HG02885 (cell line): ENCODE measurements around the gene EPN3.

Experiments
- ATAC-seq: cut with Tn5 transposase; IDR thresholded peaks from one replicate; pipeline ENCODE4 v1.9.1; 2021; ENCODE audit warnings: mild to moderate bottlenecking; ENCODE audit not compliant: unreplicated experiment, poor library complexity

The EPN3 gene

GRCh38 chr17:50533185-50533584 is 650 bp downstream of the EPN3 start:
- ATAC-seq = no peak

GRCh38 chr17:50533720-50534148 is 1.2 kb downstream of the EPN3 start:
- ATAC-seq = no peak

- no peak for ATAC-seq
These were observed 1.9 kb downstream of the EPN3 start for GRCh38 chr17:50534222-50534978.

- no peak for ATAC-seq
These were observed 2.4 kb downstream of the EPN3 start for GRCh38 chr17:50534979-50535326.

GRCh38 chr17:50535407-50535806 is 2.9 kb downstream of the EPN3 start:
- no peak for ATAC-seq

- ATAC-seq = no peak
These were observed 4.4 kb downstream of the EPN3 start for GRCh38 chr17:50536683-50537646.

GRCh38 chr17:50537721-50538548 is 5.4 kb downstream of the EPN3 start:
- no peak for ATAC-seq

- ATAC-seq = no peak
These were observed 6.2 kb downstream of the EPN3 start for GRCh38 chr17:50538549-50539410.

GRCh38 chr17:50539762-50540559 is 7.4 kb downstream of the EPN3 start:
- no peak for ATAC-seq

GRCh38 chr17:50540560-50541401 is 8.2 kb downstream of the EPN3 start:
- no peak for ATAC-seq

- no peak for ATAC-seq
These were observed 8.8 kb downstream of the EPN3 start for GRCh38 chr17:50541402-50541715.

GRCh38 chr17:50541716-50542688 is 9.5 kb downstream of the EPN3 start:
- peak; percentile 80 for ATAC-seq

GRCh38 chr17:50542795-50543774 is 10.6 kb downstream of the EPN3 start:
- no peak for ATAC-seq

GRCh38 chr17:50544516-50544915 is 12.0 kb downstream of the EPN3 start:
- no peak for ATAC-seq

- no peak for ATAC-seq
These were observed 12.8 kb downstream of the EPN3 start for GRCh38 chr17:50545311-50545710.

GRCh38 chr17:50546701-50547034 is 14.1 kb downstream of the EPN3 start:
- ATAC-seq = no peak
